Measurements from ENCODE around the gene TMEM72. TPM values are rescaled to one million over a fixed set of nuclear protein-coding genes. Genes with fewer than 3 reads are reported as not detected.
A peak's percentile ranks its signal among the peaks of the same experiment; 100 is the strongest.
"Not testable (repeated sequence)": the region's sequence is repeated elsewhere in the genome, so short reads cannot be mapped to it uniquely, and the experiment has no call there.

The TMEM72 gene
- total RNA-seq, 1 donor from 2014 or later = not detected

DNA sequence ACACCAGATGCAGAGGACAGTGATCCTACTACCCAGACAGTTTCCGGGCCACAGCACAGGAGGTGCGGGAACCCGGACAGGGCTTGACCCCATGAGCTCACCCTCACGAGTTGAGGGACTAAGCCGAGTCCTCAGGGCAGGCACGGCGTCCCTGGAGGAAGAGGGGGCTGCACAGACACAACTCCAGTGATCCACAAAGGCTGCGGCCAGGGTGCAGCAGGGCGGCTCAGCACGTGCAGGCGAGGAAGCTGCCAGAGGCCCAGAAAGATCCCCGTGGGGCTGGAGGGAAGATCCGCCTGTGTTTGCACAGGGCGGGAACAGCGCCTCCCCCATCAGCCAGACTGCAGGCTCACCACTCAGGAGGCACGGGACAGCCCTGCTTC, 45.9 kb upstream of the TMEM72 start:
- H3K9me3 ChIP-seq (ENCODE audit: insufficient read depth, low read depth, low read length) = no peaks in the 10 kb centered on the region
- H3K27me3 ChIP-seq (ENCODE audit: insufficient read depth, low read length) = no peaks in the 10 kb centered on the region
- no peaks in the 10 kb centered on the region for H4K20me1 ChIP-seq (ENCODE audit: insufficient read depth, low read length)
- H3K36me3 Mint-ChIP-seq (ENCODE audit: low read depth, unreplicated experiment) = no peaks in the 10 kb centered on the region
- no peaks in the 10 kb centered on the region for H3K79me2 ChIP-seq (ENCODE audit: insufficient read depth, low read length)
- H3K9me3 Mint-ChIP-seq (ENCODE audit: unreplicated experiment) = peaks cover 7% of the 10 kb centered on the region
- peaks cover 27% of the 10 kb centered on the region for H3K4me1 ChIP-seq (ENCODE audit: insufficient read depth, low read length)
- DNase-seq (ENCODE audit: low read depth) (no peak), FAIRE-seq (no peak)
- peak overlapping the region; percentile 71 for H3K4me3 Mint-ChIP-seq (ENCODE audit: unreplicated experiment)
- H3K4me2 ChIP-seq (ENCODE audit: low read length) = peak overlapping the region; percentile 87
- TF ChIP-seq, protein P1, sequence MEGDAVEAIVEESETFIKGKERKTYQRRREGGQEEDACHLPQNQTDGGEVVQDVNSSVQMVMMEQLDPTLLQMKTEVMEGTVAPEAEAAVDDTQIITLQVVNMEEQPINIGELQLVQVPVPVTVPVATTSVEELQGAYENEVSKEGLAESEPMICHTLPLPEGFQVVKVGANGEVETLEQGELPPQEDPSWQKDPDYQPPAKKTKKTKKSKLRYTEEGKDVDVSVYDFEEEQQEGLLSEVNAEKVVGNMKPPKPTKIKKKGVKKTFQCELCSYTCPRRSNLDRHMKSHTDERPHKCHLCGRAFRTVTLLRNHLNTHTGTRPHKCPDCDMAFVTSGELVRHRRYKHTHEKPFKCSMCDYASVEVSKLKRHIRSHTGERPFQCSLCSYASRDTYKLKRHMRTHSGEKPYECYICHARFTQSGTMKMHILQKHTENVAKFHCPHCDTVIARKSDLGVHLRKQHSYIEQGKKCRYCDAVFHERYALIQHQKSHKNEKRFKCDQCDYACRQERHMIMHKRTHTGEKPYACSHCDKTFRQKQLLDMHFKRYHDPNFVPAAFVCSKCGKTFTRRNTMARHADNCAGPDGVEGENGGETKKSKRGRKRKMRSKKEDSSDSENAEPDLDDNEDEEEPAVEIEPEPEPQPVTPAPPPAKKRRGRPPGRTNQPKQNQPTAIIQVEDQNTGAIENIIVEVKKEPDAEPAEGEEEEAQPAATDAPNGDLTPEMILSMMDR (IDR thresholded peaks at IDR 0.05; ENCODE audit: insufficient read depth, low read depth, low read length) = no peak
- TF ChIP-seq EZH2 (IDR thresholded peaks at IDR 0.05; ENCODE audit: insufficient read depth, low read length) = no peak
- H3K27ac Mint-ChIP-seq (ENCODE audit: unreplicated experiment) = no peak overlapping the region
- peak overlapping the region; percentile 62 for H2AFZ ChIP-seq (ENCODE audit: low read depth, low read length)
- H3K36me3 ChIP-seq (ENCODE audit: insufficient read depth, low read length) = no peaks in the 10 kb centered on the region
- H3K4me1 Mint-ChIP-seq (ENCODE audit: low read depth, unreplicated experiment) = peaks cover 14% of the 10 kb centered on the region
- peaks cover 23% of the 10 kb centered on the region for H3K27me3 Mint-ChIP-seq (ENCODE audit: low read depth, unreplicated experiment)
- H3K9ac ChIP-seq (ENCODE audit: low read length) = peak overlapping the region; percentile 76
- H3K27ac ChIP-seq (ENCODE audit: low read depth, low read length) = no peak overlapping the region
- H3K4me3 ChIP-seq (ENCODE audit: insufficient read depth, low read depth, low read length) = peak overlapping the region; percentile 67

DNA sequence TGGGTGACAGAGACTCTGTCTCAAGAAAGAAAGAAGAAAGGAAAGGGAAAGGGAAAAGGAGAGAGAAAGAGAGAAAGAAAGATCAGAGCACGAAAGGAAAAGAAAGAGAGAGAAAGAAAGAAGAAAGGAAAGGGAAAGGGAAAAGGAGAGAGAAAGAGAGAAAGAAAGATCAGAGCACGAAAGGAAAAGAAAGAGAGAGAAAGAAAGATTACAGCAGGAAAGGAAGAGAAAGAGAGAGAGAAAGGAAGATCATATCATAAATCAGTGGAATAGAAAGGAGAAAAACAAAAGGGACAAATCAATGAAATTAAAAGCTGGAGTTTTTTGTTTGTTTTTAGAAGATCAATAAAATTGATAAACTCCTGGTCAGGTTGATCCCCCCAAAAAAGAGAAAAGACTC, 44.8 kb upstream of the TMEM72 start:
- H4K20me1 ChIP-seq (ENCODE audit: insufficient read depth, low read length); H3K4me3 Mint-ChIP-seq (ENCODE audit: unreplicated experiment); H3K9me3 Mint-ChIP-seq (ENCODE audit: unreplicated experiment); H3K4me2 ChIP-seq (ENCODE audit: low read length); H3K79me2 ChIP-seq (ENCODE audit: insufficient read depth, low read length); H3K27me3 ChIP-seq (ENCODE audit: insufficient read depth, low read length); H3K27ac ChIP-seq (ENCODE audit: low read depth, low read length); H3K27ac Mint-ChIP-seq (ENCODE audit: unreplicated experiment); H3K36me3 ChIP-seq (ENCODE audit: insufficient read depth, low read length); H3K9ac ChIP-seq (ENCODE audit: low read length); H3K9me3 ChIP-seq (ENCODE audit: insufficient read depth, low read depth, low read length); H2AFZ ChIP-seq (ENCODE audit: low read depth, low read length); H3K4me3 ChIP-seq (ENCODE audit: insufficient read depth, low read depth, low read length); H3K4me1 Mint-ChIP-seq (ENCODE audit: low read depth, unreplicated experiment); DNase-seq (ENCODE audit: low read depth); H3K36me3 Mint-ChIP-seq (ENCODE audit: low read depth, unreplicated experiment): not testable (repeated sequence)
- FAIRE-seq = peak; percentile 23
- peaks cover 26% of the 10 kb centered on the region for H3K27me3 Mint-ChIP-seq (ENCODE audit: low read depth, unreplicated experiment)
- peaks cover 18% of the 10 kb centered on the region for H3K4me1 ChIP-seq (ENCODE audit: insufficient read depth, low read length)

DNA sequence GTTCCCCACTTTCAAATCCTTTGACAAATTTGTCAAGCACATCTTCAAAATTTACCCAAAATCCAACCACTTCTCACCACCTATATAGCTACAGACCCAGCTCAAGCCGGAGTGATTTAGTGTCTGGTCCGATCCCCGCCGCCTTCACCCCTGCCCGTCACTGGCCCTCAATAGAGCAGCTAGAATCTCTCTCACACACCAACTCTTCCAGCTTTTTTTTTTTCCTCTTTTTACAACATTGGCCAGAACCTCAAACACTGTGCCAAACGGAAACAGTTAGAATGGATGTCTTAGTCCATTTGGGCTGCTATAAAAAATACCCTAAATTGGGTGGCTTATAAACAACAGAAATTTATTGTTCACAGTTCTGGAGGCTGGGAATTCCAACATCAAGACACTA, 41.1 kb upstream of the TMEM72 start:
- peaks cover 3% of the 10 kb centered on the region for H3K4me1 ChIP-seq (ENCODE audit: insufficient read depth, low read length)
- H3K4me1 Mint-ChIP-seq (ENCODE audit: low read depth, unreplicated experiment) = no peaks in the 10 kb centered on the region
- H3K27ac Mint-ChIP-seq (ENCODE audit: unreplicated experiment) = no peak overlapping the region
- FAIRE-seq (no peak), DNase-seq (ENCODE audit: low read depth) (no peak)
- TF ChIP-seq EZH2 (IDR thresholded peaks at IDR 0.05; ENCODE audit: insufficient read depth, low read length) = no peak
- TF ChIP-seq, protein P1 (IDR thresholded peaks at IDR 0.05; ENCODE audit: insufficient read depth, low read depth, low read length) = no peak
- H3K27me3 Mint-ChIP-seq (ENCODE audit: low read depth, unreplicated experiment) = peaks cover 22% of the 10 kb centered on the region
- no peaks in the 10 kb centered on the region for H3K9me3 ChIP-seq (ENCODE audit: insufficient read depth, low read depth, low read length)
- no peak overlapping the region for H3K4me3 ChIP-seq (ENCODE audit: insufficient read depth, low read depth, low read length)
- no peak overlapping the region for H3K27ac ChIP-seq (ENCODE audit: low read depth, low read length)
- H3K9me3 Mint-ChIP-seq (ENCODE audit: unreplicated experiment) = peaks cover 3% of the 10 kb centered on the region
- no peak overlapping the region for H3K9ac ChIP-seq (ENCODE audit: low read length)
- H3K36me3 Mint-ChIP-seq (ENCODE audit: low read depth, unreplicated experiment) = no peaks in the 10 kb centered on the region
- H2AFZ ChIP-seq (ENCODE audit: low read depth, low read length) = no peak overlapping the region
- no peak overlapping the region for H3K4me2 ChIP-seq (ENCODE audit: low read length)
- H3K4me3 Mint-ChIP-seq (ENCODE audit: unreplicated experiment) = no peak overlapping the region
- H3K36me3 ChIP-seq (ENCODE audit: insufficient read depth, low read length) = no peaks in the 10 kb centered on the region
- H4K20me1 ChIP-seq (ENCODE audit: insufficient read depth, low read length) = no peaks in the 10 kb centered on the region
- no peaks in the 10 kb centered on the region for H3K27me3 ChIP-seq (ENCODE audit: insufficient read depth, low read length)
- no peaks in the 10 kb centered on the region for H3K79me2 ChIP-seq (ENCODE audit: insufficient read depth, low read length)
